Neutrophil (primary cell): ENCODE measurements around the gene IKZF3.
"Not testable (repeated sequence)": the region's sequence is repeated elsewhere in the genome, so short reads cannot be mapped to it uniquely, and the experiment has no call there.

Experiments used
- H3K27ac ChIP-seq: fragments of 200-600 bp; sonication (generic); 2 replicates; pipeline ENCODE4 v1.5.1; 2016; ENCODE audit warnings: mild to moderate bottlenecking, moderate library complexity
- H3K27me3 ChIP-seq: fragments of 200-600 bp; sonication (generic); 2 replicates; pipeline ENCODE4 v1.6.0; 2016; ENCODE audit warnings: mild to moderate bottlenecking
- H3K36me3 ChIP-seq: fragments of 200-600 bp; sonication (generic); 2 replicates; pipeline ENCODE4 v1.5.1; 2017
- H3K4me1 ChIP-seq, 2 experiments: fragments of 200-600 bp in 1 of 2; sonication (generic) in 1 of 2; 1 replicate in 1 of 2; 2 replicates in 1 of 2; pipeline versions ENCODE4 v1.5.1 to v1.6.1; 2013 to 2016; ENCODE audit warnings: low read depth in 1 of 2, low read length in 1 of 2, mild to moderate bottlenecking in 1 of 2, moderate library complexity in 1 of 2; ENCODE audit not compliant: control insufficient read depth in 1 of 2, insufficient read depth in 1 of 2
- H3K4me3 ChIP-seq, 2 experiments: fragments of 200-600 bp in 1 of 2; sonication (generic) in 1 of 2; 1 replicate in 1 of 2; 2 replicates in 1 of 2; pipeline ENCODE4 v1.5.1; 2013 to 2016; ENCODE audit warnings: low read depth in 1 of 2, low read length in 1 of 2, mild to moderate bottlenecking in 1 of 2, moderate library complexity in 1 of 2
- H3K9me3 ChIP-seq: fragments of 200-600 bp; sonication (generic); 2 replicates; pipeline ENCODE4 v1.5.1; 2016
- TF ChIP-seq, protein P1 (sequence below): fragments of 200-600 bp; sonication (generic); IDR thresholded peaks from 2 replicates; pipeline ENCODE4 v1.5.1; 2016; ENCODE audit warnings: antibody characterized with exemption

Gene IKZF3

DNA sequence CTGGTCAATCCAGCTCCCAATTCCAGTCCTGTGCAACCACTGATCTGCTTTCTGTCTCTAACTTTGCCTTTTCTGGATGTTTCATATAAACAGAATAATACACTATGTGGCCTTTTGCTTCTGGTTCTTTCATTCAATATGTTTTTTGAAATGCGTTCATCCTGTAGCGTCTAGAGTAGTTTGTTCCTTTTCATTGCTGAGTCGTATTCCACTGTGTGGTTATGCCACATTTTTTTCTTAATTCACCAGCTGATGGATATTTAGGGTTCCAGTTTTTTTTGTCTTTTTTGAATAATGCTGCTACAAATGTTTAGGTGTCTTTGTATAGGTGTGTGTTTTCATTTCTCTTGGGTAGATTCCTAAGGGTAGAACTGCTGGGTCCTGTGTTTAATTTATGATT lies 131.5 kb downstream of the IKZF3 start:
- Histone ChIP-seq H3K27ac (no peak overlapping the region), H3K4me3 (no peak overlapping the region), H3K36me3 (peaks cover 21% of the 10 kb centered on the region), H3K4me1 (peaks cover 15 to 17% of the 10 kb centered on the region in 2 experiments), H3K9me3 (no peaks in the 10 kb centered on the region), H3K27me3 (peaks cover 59% of the 10 kb centered on the region)
- TF ChIP-seq, protein P1, sequence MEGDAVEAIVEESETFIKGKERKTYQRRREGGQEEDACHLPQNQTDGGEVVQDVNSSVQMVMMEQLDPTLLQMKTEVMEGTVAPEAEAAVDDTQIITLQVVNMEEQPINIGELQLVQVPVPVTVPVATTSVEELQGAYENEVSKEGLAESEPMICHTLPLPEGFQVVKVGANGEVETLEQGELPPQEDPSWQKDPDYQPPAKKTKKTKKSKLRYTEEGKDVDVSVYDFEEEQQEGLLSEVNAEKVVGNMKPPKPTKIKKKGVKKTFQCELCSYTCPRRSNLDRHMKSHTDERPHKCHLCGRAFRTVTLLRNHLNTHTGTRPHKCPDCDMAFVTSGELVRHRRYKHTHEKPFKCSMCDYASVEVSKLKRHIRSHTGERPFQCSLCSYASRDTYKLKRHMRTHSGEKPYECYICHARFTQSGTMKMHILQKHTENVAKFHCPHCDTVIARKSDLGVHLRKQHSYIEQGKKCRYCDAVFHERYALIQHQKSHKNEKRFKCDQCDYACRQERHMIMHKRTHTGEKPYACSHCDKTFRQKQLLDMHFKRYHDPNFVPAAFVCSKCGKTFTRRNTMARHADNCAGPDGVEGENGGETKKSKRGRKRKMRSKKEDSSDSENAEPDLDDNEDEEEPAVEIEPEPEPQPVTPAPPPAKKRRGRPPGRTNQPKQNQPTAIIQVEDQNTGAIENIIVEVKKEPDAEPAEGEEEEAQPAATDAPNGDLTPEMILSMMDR: no peak

DNA sequence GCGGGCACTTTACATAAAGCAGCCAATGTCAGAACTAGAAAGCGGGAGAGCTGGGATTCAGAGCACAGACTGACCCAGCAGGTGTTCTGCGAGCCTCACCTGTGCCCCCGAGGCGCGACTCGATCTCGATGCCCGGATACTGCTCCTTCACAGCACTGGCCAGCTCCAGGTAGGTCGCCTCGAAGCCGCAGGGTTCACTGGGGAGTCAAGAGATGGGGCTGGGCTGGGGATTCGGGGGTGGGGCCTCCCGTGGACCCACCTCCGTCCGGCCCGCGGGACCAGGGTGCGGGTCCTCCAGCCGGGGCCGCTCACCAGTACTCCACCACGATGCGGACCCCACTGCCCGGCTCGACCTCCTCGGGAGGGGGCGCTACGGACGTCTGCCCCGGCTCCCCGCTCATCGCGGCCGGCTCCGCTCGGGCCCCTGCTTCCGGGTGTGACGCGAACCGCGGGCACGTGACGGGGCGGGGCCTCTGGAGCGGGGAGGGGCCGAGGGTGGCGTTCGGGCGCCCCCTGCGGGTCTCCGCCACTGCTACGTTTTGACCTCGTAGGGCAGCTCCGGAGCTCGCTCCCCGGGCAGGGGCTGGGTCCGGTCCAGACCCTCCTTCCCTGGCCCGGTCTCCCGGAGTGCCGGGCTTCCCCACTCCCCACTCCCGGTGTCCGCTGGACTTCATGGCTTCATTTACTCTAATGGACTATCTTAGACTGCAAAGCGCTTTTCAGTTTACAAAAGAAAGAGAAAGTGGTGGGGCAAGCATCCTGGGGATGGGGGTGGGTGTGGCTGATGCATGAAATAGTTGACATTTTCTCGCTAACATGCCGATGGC lies 133.8 kb downstream of the IKZF3 start, which contains the start of gene MIEN1:
Gene MIEN1 (minus strand): TSS at position 438 of the 827 bp plus-strand sequence. CDS start 37 bp downstream, at position 401.
- peaks cover 33% of the 10 kb centered on the region for H3K36me3 ChIP-seq
- TF ChIP-seq, protein P1: peak; percentile 94
- H3K27me3 ChIP-seq: peaks cover 36% of the 10 kb centered on the region
- H3K27ac ChIP-seq: peak within 1 kb of the TSS; percentile 95
- peaks cover 15 to 17% of the 10 kb centered on the region in 2 experiments for H3K4me1 ChIP-seq
- H3K9me3 ChIP-seq: no peaks in the 10 kb centered on the region
- peak within 1 kb of the TSS; percentile 71 to 91 for H3K4me3 ChIP-seq

DNA sequence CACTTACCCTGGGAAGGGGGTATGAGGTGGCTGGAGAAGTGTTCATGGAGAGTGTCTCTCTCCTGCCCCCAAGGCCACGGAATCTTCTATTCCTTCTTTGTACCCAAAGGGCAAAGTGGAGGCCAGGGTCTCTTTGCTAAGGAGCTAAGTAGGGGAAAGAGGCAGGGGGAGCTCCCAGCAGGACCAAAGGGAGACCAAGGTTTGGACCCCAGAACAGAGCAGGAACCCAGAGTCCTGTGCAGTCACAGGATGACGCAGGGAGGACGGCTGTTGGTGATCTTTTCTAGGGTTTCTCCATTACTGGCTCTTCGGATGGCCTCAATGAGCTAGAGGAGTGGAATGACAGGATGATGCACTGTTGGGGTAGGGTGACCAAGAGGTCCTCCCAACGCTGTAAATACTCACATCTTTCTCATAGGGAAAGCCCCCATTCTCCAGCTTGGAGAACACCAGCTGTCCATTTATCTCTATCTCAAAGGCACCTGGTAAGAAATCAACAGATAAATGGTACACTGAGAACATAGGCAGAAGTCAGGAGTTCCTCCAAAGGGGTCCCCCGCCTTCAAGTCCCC lies 134.7 kb downstream of the IKZF3 start:
- Histone ChIP-seq H3K36me3 (peaks cover 33% of the 10 kb centered on the region), H3K4me1 (peaks cover 15 to 17% of the 10 kb centered on the region in 2 experiments), H3K9me3 (no peaks in the 10 kb centered on the region), H3K27me3 (peaks cover 27% of the 10 kb centered on the region), H3K4me3 (peak overlapping the region; percentile 71 to 91), H3K27ac (peak overlapping the region; percentile 95)
- TF ChIP-seq, protein P1: no peak

DNA sequence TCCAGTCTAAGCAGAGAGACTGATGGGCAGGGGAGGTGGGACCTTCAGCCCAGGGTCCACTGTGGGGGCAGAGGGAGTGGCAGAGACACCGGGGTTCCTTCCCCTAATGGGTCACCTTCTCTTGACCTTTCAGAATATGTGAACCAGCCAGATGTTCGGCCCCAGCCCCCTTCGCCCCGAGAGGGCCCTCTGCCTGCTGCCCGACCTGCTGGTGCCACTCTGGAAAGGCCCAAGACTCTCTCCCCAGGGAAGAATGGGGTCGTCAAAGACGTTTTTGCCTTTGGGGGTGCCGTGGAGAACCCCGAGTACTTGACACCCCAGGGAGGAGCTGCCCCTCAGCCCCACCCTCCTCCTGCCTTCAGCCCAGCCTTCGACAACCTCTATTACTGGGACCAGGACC lies 136.6 kb downstream of the IKZF3 start:
- Histone ChIP-seq H3K27ac (no peak overlapping the region), H3K27me3 (peaks cover 12% of the 10 kb centered on the region), H3K9me3 (no peaks in the 10 kb centered on the region), H3K36me3 (peaks cover 33% of the 10 kb centered on the region), H3K4me3 (no peak overlapping the region), H3K4me1 (peaks cover 15 to 17% of the 10 kb centered on the region in 2 experiments)
- TF ChIP-seq, protein P1: no peak

DNA sequence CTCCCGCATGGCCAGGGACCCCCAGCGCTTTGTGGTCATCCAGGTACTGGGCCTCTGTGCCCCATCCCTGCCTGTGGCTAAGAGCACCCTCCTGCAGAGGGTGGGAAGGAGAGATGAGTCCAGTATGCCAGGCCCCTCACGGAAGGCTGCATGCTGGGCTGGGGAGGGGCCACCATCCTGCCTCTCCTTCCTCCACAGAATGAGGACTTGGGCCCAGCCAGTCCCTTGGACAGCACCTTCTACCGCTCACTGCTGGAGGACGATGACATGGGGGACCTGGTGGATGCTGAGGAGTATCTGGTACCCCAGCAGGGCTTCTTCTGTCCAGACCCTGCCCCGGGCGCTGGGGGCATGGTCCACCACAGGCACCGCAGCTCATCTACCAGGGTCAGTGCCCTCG lies 137.5 kb downstream of the IKZF3 start:
- H3K27me3 ChIP-seq: peaks cover 3% of the 10 kb centered on the region
- no peak overlapping the region for H3K27ac ChIP-seq
- no peak overlapping the region for H3K4me3 ChIP-seq
- H3K9me3 ChIP-seq: no peaks in the 10 kb centered on the region
- TF ChIP-seq, protein P1: no peak
- H3K4me1 ChIP-seq: peaks cover 15 to 17% of the 10 kb centered on the region in 2 experiments
- peaks cover 33% of the 10 kb centered on the region for H3K36me3 ChIP-seq

DNA sequence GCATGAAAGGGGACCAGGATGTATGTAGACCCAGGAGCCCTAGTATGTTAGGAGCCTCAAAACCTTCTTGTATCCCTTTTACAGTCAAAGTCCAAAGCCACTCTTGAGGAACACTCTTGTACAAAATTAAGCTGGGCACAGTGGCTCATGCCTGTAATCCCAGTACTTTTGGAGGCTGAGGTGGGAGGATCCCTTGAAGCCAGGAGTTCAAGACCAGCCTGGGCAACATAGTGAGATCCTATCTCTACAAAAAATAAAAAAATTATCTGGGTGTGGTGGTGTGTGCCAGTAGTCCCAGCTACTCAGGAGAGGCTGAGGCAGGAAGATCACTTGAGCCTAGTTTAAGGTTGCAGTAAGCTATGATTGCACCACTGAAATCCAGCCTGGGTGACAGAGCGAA lies 138.2 kb downstream of the IKZF3 start:
- not testable (repeated sequence) for H3K4me3 ChIP-seq, H3K27ac ChIP-seq, H3K9me3 ChIP-seq, H3K27me3 ChIP-seq
- peaks cover 15 to 17% of the 10 kb centered on the region in 2 experiments for H3K4me1 ChIP-seq
- peaks cover 33% of the 10 kb centered on the region for H3K36me3 ChIP-seq
